ENCODE measurements around the gene STK38.

DNA sequence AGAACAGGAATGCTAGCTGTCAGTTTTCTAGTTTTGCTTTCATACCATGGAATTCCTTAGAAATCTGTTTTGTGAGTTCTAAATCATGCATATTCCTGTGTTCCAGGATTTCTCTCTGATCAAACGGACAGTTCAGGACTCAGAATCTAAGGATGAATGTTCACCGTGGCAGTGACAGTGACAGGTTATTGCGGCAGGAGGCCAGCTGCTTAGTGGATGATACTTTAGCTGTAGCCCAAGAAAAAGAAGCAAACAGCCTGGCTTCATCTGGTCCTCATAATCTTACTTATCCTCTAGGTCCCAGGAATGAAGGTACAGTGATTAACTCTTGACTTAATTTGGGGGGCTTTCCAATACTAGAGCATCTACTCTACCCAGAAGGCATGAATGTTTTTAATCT is 77.3 kb downstream of the STK38 start:
- no peak for TF ChIP-seq FOXP1 (CRISPR knock-in tag; IDR thresholded peaks at IDR 0.05)
- no peak for TF ChIP-seq HDAC6 (IDR thresholded peaks at IDR 0.05; ENCODE audit: low read depth, low read length)
- TF ChIP-seq GABPA (tag; conservative IDR thresholded peaks at IDR 0.05; ENCODE audit: low read depth): no peak
- no peak for TF ChIP-seq TEAD4 (IDR thresholded peaks at IDR 0.05; ENCODE audit: low read length)
- TF ChIP-seq TEAD4 (CRISPR knock-in tag; IDR thresholded peaks at IDR 0.05; ENCODE audit: borderline replicate concordance): no peak
- TF ChIP-seq, protein P1, sequence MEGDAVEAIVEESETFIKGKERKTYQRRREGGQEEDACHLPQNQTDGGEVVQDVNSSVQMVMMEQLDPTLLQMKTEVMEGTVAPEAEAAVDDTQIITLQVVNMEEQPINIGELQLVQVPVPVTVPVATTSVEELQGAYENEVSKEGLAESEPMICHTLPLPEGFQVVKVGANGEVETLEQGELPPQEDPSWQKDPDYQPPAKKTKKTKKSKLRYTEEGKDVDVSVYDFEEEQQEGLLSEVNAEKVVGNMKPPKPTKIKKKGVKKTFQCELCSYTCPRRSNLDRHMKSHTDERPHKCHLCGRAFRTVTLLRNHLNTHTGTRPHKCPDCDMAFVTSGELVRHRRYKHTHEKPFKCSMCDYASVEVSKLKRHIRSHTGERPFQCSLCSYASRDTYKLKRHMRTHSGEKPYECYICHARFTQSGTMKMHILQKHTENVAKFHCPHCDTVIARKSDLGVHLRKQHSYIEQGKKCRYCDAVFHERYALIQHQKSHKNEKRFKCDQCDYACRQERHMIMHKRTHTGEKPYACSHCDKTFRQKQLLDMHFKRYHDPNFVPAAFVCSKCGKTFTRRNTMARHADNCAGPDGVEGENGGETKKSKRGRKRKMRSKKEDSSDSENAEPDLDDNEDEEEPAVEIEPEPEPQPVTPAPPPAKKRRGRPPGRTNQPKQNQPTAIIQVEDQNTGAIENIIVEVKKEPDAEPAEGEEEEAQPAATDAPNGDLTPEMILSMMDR (IDR thresholded peaks at IDR 0.05 in 2 of 3, conservative IDR thresholded peaks at IDR 0.05 in 1 of 3; ENCODE audit: insufficient read depth in 2 of 3, low read depth in 1 of 3, low read length in 3 of 3): no peak
- TF ChIP-seq, protein P2, sequence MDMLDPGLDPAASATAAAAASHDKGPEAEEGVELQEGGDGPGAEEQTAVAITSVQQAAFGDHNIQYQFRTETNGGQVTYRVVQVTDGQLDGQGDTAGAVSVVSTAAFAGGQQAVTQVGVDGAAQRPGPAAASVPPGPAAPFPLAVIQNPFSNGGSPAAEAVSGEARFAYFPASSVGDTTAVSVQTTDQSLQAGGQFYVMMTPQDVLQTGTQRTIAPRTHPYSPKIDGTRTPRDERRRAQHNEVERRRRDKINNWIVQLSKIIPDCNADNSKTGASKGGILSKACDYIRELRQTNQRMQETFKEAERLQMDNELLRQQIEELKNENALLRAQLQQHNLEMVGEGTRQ (CRISPR knock-in tag; IDR thresholded peaks at IDR 0.05): no peak
- no peak for TF ChIP-seq ZNF175 (CRISPR knock-in tag; IDR thresholded peaks at IDR 0.05; ENCODE audit: low read depth)
- no peak for TF ChIP-seq BHLHE40 (IDR thresholded peaks at IDR 0.05; ENCODE audit: low read length)

All from K562 (cell line).